Right lobe of liver (tissue), 4 donors: ENCODE results near the gene CCDC127.

Experiments
- POLR2A ChIP-seq: fragments of 450-650 bp; IDR thresholded peaks from one replicate; pipeline ENCODE4 v1.6.1; 2017; ENCODE audit warnings: antibody characterized with exemption, mild to moderate bottlenecking
- TF ChIP-seq, protein P1 (sequence below), 4 donors: fragments of 200-600 bp in 3 of 4; fragments of 450-650 bp in 1 of 4; IDR thresholded peaks; one replicate each; pipeline versions ENCODE4 v1.5.1 to v1.8.0; 2016 to 2022; ENCODE audit warnings: antibody characterized with exemption in 4 of 4, mild to moderate bottlenecking in 2 of 4
- donor health status: DM: no; HTN: no; CAD: no.
- donor health status: DM: no; HTN: no; CAD: no.
- donor health status: DM: no; HTN: yes; CAD: no.

DNA sequence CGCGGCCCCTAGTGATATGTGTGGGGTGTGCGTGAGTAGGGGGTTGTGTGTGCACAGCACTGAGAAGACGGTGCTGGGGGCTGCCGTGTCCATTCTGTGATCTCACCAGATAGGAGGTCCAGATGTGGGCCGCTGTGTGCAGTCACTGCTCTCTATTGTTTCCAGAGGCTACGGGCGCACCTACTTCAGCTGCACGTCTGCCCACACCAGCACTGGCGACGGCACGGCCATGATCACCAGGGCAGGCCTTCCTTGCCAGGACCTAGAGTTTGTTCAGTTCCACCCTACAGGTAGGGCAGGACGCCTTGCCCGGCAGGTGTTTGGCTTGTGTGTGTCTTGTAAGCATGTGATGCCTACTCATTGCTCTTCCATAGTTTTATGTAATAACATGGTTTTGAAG is 12.8 kb upstream of the CCDC127 start:
- TF ChIP-seq, protein P1, sequence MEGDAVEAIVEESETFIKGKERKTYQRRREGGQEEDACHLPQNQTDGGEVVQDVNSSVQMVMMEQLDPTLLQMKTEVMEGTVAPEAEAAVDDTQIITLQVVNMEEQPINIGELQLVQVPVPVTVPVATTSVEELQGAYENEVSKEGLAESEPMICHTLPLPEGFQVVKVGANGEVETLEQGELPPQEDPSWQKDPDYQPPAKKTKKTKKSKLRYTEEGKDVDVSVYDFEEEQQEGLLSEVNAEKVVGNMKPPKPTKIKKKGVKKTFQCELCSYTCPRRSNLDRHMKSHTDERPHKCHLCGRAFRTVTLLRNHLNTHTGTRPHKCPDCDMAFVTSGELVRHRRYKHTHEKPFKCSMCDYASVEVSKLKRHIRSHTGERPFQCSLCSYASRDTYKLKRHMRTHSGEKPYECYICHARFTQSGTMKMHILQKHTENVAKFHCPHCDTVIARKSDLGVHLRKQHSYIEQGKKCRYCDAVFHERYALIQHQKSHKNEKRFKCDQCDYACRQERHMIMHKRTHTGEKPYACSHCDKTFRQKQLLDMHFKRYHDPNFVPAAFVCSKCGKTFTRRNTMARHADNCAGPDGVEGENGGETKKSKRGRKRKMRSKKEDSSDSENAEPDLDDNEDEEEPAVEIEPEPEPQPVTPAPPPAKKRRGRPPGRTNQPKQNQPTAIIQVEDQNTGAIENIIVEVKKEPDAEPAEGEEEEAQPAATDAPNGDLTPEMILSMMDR (IDR thresholded peaks at IDR 0.05) = no peak
- TF ChIP-seq POLR2A = no peak
